Activated CD8-positive, alpha-beta T cell treated with anti-CD3 and anti-CD28 coated beads for 36 hours (primary cell): ENCODE data around the gene CHST3. TPM values are rescaled to one million over a fixed set of nuclear protein-coding genes. Genes with fewer than 3 reads are reported as not detected.
"Not testable (repeated sequence)": the region's sequence is repeated elsewhere in the genome, so short reads cannot be mapped to it uniquely, and the experiment has no call there.

ENCODE experiments used
- ATAC-seq: fragments of 200-7000 bp; cut with Tn5 transposase; one replicate; pipeline ENCODE4 v1.10.0; 2021; ENCODE audit warnings: mild to moderate bottlenecking, moderate library complexity
- CTCF ChIA-PET: fragments of 350-600 bp; sonication (Branson Sonifier 250); formaldehyde crosslinking; loops from one replicate; lab custom pipeline; 2021; ENCODE audit warnings: antibody characterized with exemption; lab: Charles Lee
- POLR2A ChIA-PET: fragments of 350-600 bp; sonication (Branson Sonifier 250); formaldehyde crosslinking; loops from one replicate; lab custom pipeline; 2021; ENCODE audit warnings: antibody characterized with exemption; lab: Charles Lee
- DNase-seq: peaks from one replicate; pipeline ENCODE4 v3.0.0-alpha.2; 2020
- H3K27ac Mint-ChIP-seq: one replicate; pipeline ENCODE4 v1.8.0; 2021; ENCODE audit warnings: mild to moderate bottlenecking, mixed read lengths
- H3K27me3 Mint-ChIP-seq: one replicate; pipeline ENCODE4 v1.8.0; 2021; ENCODE audit warnings: mixed read lengths
- H3K36me3 Mint-ChIP-seq: one replicate; pipeline ENCODE4 v1.8.0; 2021; ENCODE audit warnings: low read depth, mixed read lengths
- H3K4me1 Mint-ChIP-seq: one replicate; pipeline ENCODE4 v1.8.0; 2021; ENCODE audit warnings: low read depth, mixed read lengths
- H3K4me3 Mint-ChIP-seq: one replicate; pipeline ENCODE4 v1.8.0; 2021; ENCODE audit warnings: mild to moderate bottlenecking, moderate library complexity, mixed read lengths
- H3K9me3 Mint-ChIP-seq: one replicate; pipeline ENCODE4 v1.8.0; 2021; ENCODE audit warnings: mixed read lengths
- CTCF ChIP-seq: fragments of 200-600 bp; IDR thresholded peaks from one replicate; pipeline ENCODE4 v1.8.0; 2022; ENCODE audit warnings: antibody characterized with exemption, mild to moderate bottlenecking
- intact Hi-C: fragments of 100-400 bp; cut with micrococcal nuclease; formaldehyde crosslinking; loops from one replicate; pipeline ENCODE4 v1.10.0; 2022
- total RNA-seq, 2 experiments: library from RNA; stranded (reverse); gene quantifications; one replicate each; pipeline ENCODE4 v1.2.3, GENCODE V29; 2021

The CHST3 gene
- total RNA-seq, 2 experiments from 2014 or later: 0.20 to 0.36 TPM

GRCh38 chr10:71975871-71976725 is 11.9 kb downstream of the CHST3 start:
- peaks cover 40% of the 10 kb centered on the region for H3K4me1 Mint-ChIP-seq
- CTCF ChIA-PET: interaction anchor here (0.6 to 1.7 kb wide), 3 partner anchors 10 to 73 kb away, joined by 3 to 5 read pairs (median 3); no protein-coding TSS in a partner anchor
- no peaks in the 10 kb centered on the region for H3K27me3 Mint-ChIP-seq
- POLR2A ChIA-PET: interaction anchor here (1.0 kb wide), 1 partner anchor 103 kb away, joined by 3 read pairs; no protein-coding TSS in a partner anchor
- no peaks in the 10 kb centered on the region for H3K9me3 Mint-ChIP-seq
- no peak overlapping the region for H3K27ac Mint-ChIP-seq
- intact Hi-C loops: no loop called here
- DNase-seq (no peak), ATAC-seq (no peak)
- no peak for TF ChIP-seq CTCF
- H3K4me3 Mint-ChIP-seq: no peak overlapping the region
- H3K36me3 Mint-ChIP-seq: no peaks in the 10 kb centered on the region

GRCh38 chr10:71977614-71977903 is 13.4 kb downstream of the CHST3 start:
- POLR2A ChIA-PET, H3K4me3 Mint-ChIP-seq, H3K27ac Mint-ChIP-seq, H3K36me3 Mint-ChIP-seq, H3K9me3 Mint-ChIP-seq, DNase-seq, ATAC-seq, intact Hi-C loops, H3K27me3 Mint-ChIP-seq: not testable (repeated sequence)
- H3K4me1 Mint-ChIP-seq: peaks cover 30% of the 10 kb centered on the region
- CTCF ChIA-PET: interaction anchor here (1.3 kb wide), 1 partner anchor 81 kb away, joined by 6 read pairs; no protein-coding TSS in a partner anchor

GRCh38 chr10:71978476-71978875 is 14.3 kb downstream of the CHST3 start:
- H3K36me3 Mint-ChIP-seq: no peaks in the 10 kb centered on the region
- no peak for DNase-seq
- TF ChIP-seq CTCF: no peak
- H3K4me1 Mint-ChIP-seq: peaks cover 22% of the 10 kb centered on the region
- intact Hi-C loops: no loop called here
- H3K27me3 Mint-ChIP-seq: no peaks in the 10 kb centered on the region
- H3K4me3 Mint-ChIP-seq: no peak overlapping the region
- H3K9me3 Mint-ChIP-seq: no peaks in the 10 kb centered on the region
- CTCF ChIA-PET: interaction anchor here (1.3 kb wide), 1 partner anchor 82 kb away, joined by 6 read pairs; no protein-coding TSS in a partner anchor
- POLR2A ChIA-PET: no interaction called here
- ATAC-seq: no peak
- H3K27ac Mint-ChIP-seq: no peak overlapping the region

- DNase-seq (no peak), ATAC-seq (no peak)
- no peaks in the 10 kb centered on the region for H3K27me3 Mint-ChIP-seq
- H3K27ac Mint-ChIP-seq: no peak overlapping the region
- ChIA-PET CTCF (no interaction called here), POLR2A (no interaction called here)
- no peaks in the 10 kb centered on the region for H3K36me3 Mint-ChIP-seq
- peaks cover 15% of the 10 kb centered on the region for H3K4me1 Mint-ChIP-seq
- no peaks in the 10 kb centered on the region for H3K9me3 Mint-ChIP-seq
- no peak for TF ChIP-seq CTCF
- intact Hi-C loops: no loop called here
- H3K4me3 Mint-ChIP-seq: no peak overlapping the region
Observed at GRCh38 chr10:71978988-71979691, 14.9 kb downstream of the CHST3 start.

GRCh38 chr10:71979692-71980062 is 15.5 kb downstream of the CHST3 start:
- DNase-seq (no peak), ATAC-seq (no peak)
- Mint-ChIP-seq H3K4me1 (peaks cover 12% of the 10 kb centered on the region), H3K27me3 (no peaks in the 10 kb centered on the region), H3K36me3 (no peaks in the 10 kb centered on the region), H3K9me3 (no peaks in the 10 kb centered on the region), H3K27ac (no peak overlapping the region), H3K4me3 (no peak overlapping the region)
- POLR2A ChIA-PET: no interaction called here
- TF ChIP-seq CTCF: no peak
- CTCF ChIA-PET: no interaction called here
- intact Hi-C loops: no loop called here
